Ishikawa (cell line): ENCODE results near the gene PRSS48.

Source experiments
- CEBPB ChIP-seq: IDR thresholded peaks from 2 replicates; pipeline ENCODE4 v1.6.1; 2012
- CREB1 ChIP-seq: IDR thresholded peaks from 2 replicates; pipeline ENCODE4 v1.6.1; 2012; ENCODE audit warnings: low read depth
- EGR1 ChIP-seq: IDR thresholded peaks from 2 replicates; pipeline ENCODE4 v1.6.1; 2012
- EP300 ChIP-seq: IDR thresholded peaks from 2 replicates; pipeline ENCODE4 v1.6.1; 2012; ENCODE audit warnings: borderline replicate concordance
- FOXM1 ChIP-seq: IDR thresholded peaks from 2 replicates; pipeline ENCODE4 v1.6.1; 2012; ENCODE audit warnings: low read depth, borderline replicate concordance
- MAX ChIP-seq: IDR thresholded peaks from 2 replicates; pipeline ENCODE4 v1.6.1; 2012
- NFIC ChIP-seq: IDR thresholded peaks from 2 replicates; pipeline ENCODE4 v1.6.1; 2012
- RAD21 ChIP-seq: IDR thresholded peaks from 2 replicates; pipeline ENCODE4 v1.6.1; 2012; ENCODE audit warnings: low read depth
- REST ChIP-seq: IDR thresholded peaks from 2 replicates; pipeline ENCODE4 v1.6.1; 2012; ENCODE audit warnings: low read depth, mild to moderate bottlenecking
- TAF1 ChIP-seq: IDR thresholded peaks from 2 replicates; pipeline ENCODE4 v1.6.1; 2012; ENCODE audit warnings: low read depth, mild to moderate bottlenecking
- TCF12 ChIP-seq: IDR thresholded peaks from 2 replicates; pipeline ENCODE4 v1.6.1; 2012; ENCODE audit warnings: low read depth
- USF1 ChIP-seq: IDR thresholded peaks from 2 replicates; pipeline ENCODE4 v1.6.1; 2012
- YY1 ChIP-seq: IDR thresholded peaks from 2 replicates; pipeline ENCODE4 v1.6.1; 2012; ENCODE audit warnings: low read depth
- ZBTB7A ChIP-seq: IDR thresholded peaks from 2 replicates; pipeline ENCODE4 v1.6.1; 2012; ENCODE audit warnings: low read depth

- TF ChIP-seq MAX (peak; percentile 92), TAF1 (no peak; the same call in 1 of the 2 replicates), RAD21 (no peak), CEBPB (no peak), YY1 (peak; percentile 65; the same call in 1 of the 2 replicates), EP300 (no peak), NFIC (no peak), CREB1 (no peak), FOXM1 (no peak), ZBTB7A (peak; percentile 22; the same call in 1 of the 2 replicates), USF1 (peak; percentile 67; the same call in 1 of the 2 replicates), EGR1 (no peak), REST (no peak), TCF12 (no peak)
Measured at GRCh38 chr4:151324752-151325110, 47.8 kb downstream of the PRSS48 start.
